Glutamatergic neuron (in vitro differentiated cells): ENCODE results near the gene ZNF747. TPM values are rescaled to one million over a fixed set of nuclear protein-coding genes. Genes with fewer than 3 reads are reported as not detected.

Experiments
- DNase-seq: peaks from one replicate; pipeline ENCODE4 v3.0.0; 2022
- H3K27ac Mint-ChIP-seq: one replicate; pipeline ENCODE4 v1.8.0; 2020; ENCODE audit warnings: mild to moderate bottlenecking, mixed read lengths, inconsistent platforms; ENCODE audit not compliant: unreplicated experiment
- H3K27me3 Mint-ChIP-seq: one replicate; pipeline ENCODE4 v1.8.0; 2020; ENCODE audit warnings: mild to moderate bottlenecking, moderate library complexity, mixed read lengths, inconsistent platforms; ENCODE audit not compliant: unreplicated experiment
- H3K36me3 Mint-ChIP-seq: one replicate; pipeline ENCODE4 v1.8.0; 2020; ENCODE audit warnings: mild to moderate bottlenecking, mixed read lengths, inconsistent platforms; ENCODE audit not compliant: unreplicated experiment
- H3K4me1 Mint-ChIP-seq: one replicate; pipeline ENCODE4 v1.8.0; 2020; ENCODE audit warnings: mild to moderate bottlenecking, low read depth, mixed read lengths, inconsistent platforms; ENCODE audit not compliant: unreplicated experiment
- H3K4me3 Mint-ChIP-seq: one replicate; pipeline ENCODE4 v1.8.0; 2020; ENCODE audit warnings: mild to moderate bottlenecking, mixed read lengths, inconsistent platforms; ENCODE audit not compliant: unreplicated experiment
- H3K9me3 Mint-ChIP-seq: one replicate; pipeline ENCODE4 v1.8.0; 2020; ENCODE audit warnings: mild to moderate bottlenecking, moderate library complexity, mixed read lengths, inconsistent platforms; ENCODE audit not compliant: unreplicated experiment
- total RNA-seq: library from RNA; stranded (reverse); fragmentation: NEBNext Ultra II Directional; extraction: Animal tissue kit (Norgen Biotek cat#: 25700); gene quantifications from one replicate; pipeline ENCODE4 v1.2.1, GENCODE V29; 2021; ENCODE audit not compliant: unreplicated experiment
- TF ChIP-seq, protein P1 (sequence below): fragments of 200-600 bp; sonication (generic); IDR thresholded peaks from one replicate; pipeline ENCODE4 v1.5.0; 2021; ENCODE audit not compliant: partially characterized antibody, unreplicated experiment

Gene ZNF747
- total RNA-seq, 1 donor from 2014 or later: 15.1 TPM

DNA sequence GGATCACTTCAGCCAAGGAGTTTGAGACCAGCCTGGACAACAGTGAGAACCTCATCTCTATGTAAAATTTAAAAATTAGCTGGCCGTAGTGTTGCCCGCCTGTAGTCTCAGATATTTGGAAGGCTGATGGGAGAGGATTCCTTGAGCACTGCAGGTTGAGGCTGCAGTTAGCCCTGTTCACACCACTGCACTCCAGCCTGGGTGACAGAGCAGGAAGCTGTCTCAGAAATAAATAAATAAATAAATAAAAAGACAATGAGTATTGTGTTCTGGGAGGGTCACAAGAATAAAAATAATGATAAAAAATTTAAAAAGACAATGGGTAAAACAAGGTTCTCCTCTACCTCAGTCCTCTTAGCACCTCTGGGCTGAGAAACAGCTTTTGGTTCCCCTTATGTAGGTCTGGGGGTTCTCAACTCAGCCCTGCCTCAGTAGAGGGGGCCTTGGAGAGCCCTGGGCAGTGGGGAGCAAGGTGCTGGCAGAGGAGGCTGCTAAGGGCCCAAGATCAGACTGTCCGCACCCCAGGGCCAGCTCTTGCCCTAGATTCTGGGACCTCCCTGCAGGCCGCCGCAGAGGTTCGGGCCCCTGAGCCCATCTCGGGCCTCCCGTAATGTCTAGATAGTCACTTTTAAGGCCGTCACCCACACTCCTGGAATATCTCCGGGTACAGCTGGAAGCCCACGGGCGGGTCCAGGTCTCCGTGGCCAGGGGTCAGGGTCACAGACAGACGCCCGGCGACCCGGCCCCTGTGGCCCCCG lies 20.1 kb upstream of the ZNF747 start:
- TF ChIP-seq, protein P1, sequence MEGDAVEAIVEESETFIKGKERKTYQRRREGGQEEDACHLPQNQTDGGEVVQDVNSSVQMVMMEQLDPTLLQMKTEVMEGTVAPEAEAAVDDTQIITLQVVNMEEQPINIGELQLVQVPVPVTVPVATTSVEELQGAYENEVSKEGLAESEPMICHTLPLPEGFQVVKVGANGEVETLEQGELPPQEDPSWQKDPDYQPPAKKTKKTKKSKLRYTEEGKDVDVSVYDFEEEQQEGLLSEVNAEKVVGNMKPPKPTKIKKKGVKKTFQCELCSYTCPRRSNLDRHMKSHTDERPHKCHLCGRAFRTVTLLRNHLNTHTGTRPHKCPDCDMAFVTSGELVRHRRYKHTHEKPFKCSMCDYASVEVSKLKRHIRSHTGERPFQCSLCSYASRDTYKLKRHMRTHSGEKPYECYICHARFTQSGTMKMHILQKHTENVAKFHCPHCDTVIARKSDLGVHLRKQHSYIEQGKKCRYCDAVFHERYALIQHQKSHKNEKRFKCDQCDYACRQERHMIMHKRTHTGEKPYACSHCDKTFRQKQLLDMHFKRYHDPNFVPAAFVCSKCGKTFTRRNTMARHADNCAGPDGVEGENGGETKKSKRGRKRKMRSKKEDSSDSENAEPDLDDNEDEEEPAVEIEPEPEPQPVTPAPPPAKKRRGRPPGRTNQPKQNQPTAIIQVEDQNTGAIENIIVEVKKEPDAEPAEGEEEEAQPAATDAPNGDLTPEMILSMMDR: no peak
- Mint-ChIP-seq H3K9me3 (peaks cover 10% of the 10 kb centered on the region), H3K36me3 (peaks cover 11% of the 10 kb centered on the region), H3K27me3 (peaks cover 11% of the 10 kb centered on the region), H3K4me1 (peaks cover 21% of the 10 kb centered on the region), H3K4me3 (no peak overlapping the region), H3K27ac (no peak overlapping the region)
- no peak for DNase-seq

DNA sequence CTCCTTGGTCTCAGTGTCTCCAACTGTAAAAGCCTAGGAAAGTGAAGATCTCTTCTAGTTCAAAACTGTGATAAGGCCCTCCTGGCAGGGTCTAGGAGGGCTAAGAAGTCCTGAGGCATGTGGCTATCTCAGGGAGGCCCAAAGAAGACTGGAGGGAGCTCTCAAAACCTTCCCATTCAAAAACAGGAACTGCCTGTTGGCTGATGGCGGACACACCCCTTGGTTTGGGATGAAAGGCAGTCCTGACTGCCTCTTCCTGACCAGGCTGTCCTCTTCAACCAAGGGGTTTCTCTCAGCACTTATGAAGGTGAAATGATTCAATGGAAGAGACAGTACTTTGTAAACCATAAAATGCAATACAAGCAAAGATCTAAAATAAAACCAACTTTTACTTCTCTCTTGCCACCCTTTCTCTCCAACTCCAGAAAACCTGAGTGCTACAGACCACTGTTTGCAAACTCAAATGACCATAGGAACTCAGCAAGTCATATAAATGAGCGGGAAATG lies 18.8 kb upstream of the ZNF747 start:
- H3K27me3 Mint-ChIP-seq: peaks cover 7% of the 10 kb centered on the region
- DNase-seq: no peak
- H3K27ac Mint-ChIP-seq: no peak overlapping the region
- H3K4me1 Mint-ChIP-seq: peaks cover 10% of the 10 kb centered on the region
- peaks cover 8% of the 10 kb centered on the region for H3K9me3 Mint-ChIP-seq
- TF ChIP-seq, protein P1: no peak
- no peak overlapping the region for H3K4me3 Mint-ChIP-seq
- peaks cover 11% of the 10 kb centered on the region for H3K36me3 Mint-ChIP-seq

DNA sequence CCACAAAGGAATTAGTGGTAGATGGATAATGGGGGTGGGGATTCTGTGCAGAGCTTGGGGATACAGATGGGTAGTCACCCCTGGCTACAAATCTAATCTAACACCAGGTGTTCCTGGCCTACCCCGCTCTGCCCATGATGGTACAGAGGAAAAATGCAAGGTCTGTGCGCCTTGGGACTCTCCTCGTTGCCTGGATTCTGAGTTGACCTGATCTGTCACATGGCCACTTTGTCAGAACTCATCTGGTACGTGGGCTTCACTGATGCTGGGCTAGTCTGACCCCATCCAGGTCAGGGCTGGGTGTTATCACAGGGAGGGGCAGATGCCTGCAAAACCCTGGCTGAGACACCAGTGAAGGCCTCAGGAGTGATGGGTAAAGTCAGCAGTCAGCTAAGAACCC lies 18.3 kb upstream of the ZNF747 start:
- H3K36me3 Mint-ChIP-seq: peaks cover 11% of the 10 kb centered on the region
- peaks cover 8% of the 10 kb centered on the region for H3K27me3 Mint-ChIP-seq

DNA sequence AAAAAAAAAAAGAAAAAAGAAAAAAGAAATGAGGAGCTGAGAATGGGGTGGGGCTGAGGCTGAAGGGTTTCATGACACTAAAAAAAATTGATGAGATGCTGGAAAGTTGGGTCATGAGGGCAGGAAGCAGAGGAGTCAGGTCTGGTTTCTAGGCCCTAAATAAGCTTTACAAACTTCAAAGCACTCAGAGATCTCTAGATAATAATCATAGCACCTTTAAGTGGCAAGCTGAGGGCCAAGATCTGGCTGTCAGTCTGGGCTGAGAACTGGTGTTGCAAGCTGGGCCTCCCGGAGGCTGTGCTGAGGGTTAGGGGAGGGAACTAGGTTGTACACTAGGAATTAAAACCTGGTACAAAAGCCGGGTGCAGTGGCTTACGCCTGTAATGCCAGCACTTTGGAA lies 17.1 kb upstream of the ZNF747 start:
- Mint-ChIP-seq H3K4me3 (no peak overlapping the region), H3K4me1 (peaks cover 10% of the 10 kb centered on the region), H3K27ac (no peak overlapping the region), H3K36me3 (peaks cover 11% of the 10 kb centered on the region), H3K9me3 (peaks cover 10% of the 10 kb centered on the region), H3K27me3 (peaks cover 10% of the 10 kb centered on the region)
- TF ChIP-seq, protein P1: no peak
- DNase-seq: no peak

More for the DNA sequence above, 18.3 kb upstream of the ZNF747 start:
- H3K27ac Mint-ChIP-seq: no peak overlapping the region
- DNase-seq: no peak
- H3K4me3 Mint-ChIP-seq: no peak overlapping the region
- H3K4me1 Mint-ChIP-seq: peaks cover 10% of the 10 kb centered on the region
- peaks cover 9% of the 10 kb centered on the region for H3K9me3 Mint-ChIP-seq
- TF ChIP-seq, protein P1: no peak
